Gastrocnemius medialis (tissue), 4 donors: ENCODE data around the gene PDZK1. TPM values are rescaled to one million over a fixed set of nuclear protein-coding genes. Genes with fewer than 3 reads are reported as not detected.

Source experiments
- ATAC-seq, 2 donors: fragments of 150-250 bp; one replicate each; pipeline ENCODE4 v1.9.1; 2016
- DNase-seq, 2 donors: peaks; one replicate each; pipeline ENCODE4 v3.0.0-alpha.2; 2019
- H3K27ac ChIP-seq, 4 donors: fragments of 200-600 bp; sonication (generic); 1 replicate in 1 of 4; 2 replicates in 3 of 4; pipeline ENCODE4 v1.5.1; 2016 to 2018; ENCODE audit warnings: mild to moderate bottlenecking in 2 of 4, moderate library complexity in 1 of 4
- H3K27me3 ChIP-seq, 3 donors: fragments of 200-600 bp; sonication (generic) in 2 of 3; 1 replicate in 1 of 3; 2 replicates in 2 of 3; pipeline versions ENCODE4 v1.5.1 to v1.6.0; 2016 to 2019; ENCODE audit warnings: mild to moderate bottlenecking in 1 of 3, moderate library complexity in 1 of 3
- H3K36me3 ChIP-seq, 2 donors: fragments of 200-600 bp; sonication (generic) in 1 of 2; one replicate each; pipeline ENCODE4 v1.5.1; 2017 to 2018
- H3K4me1 ChIP-seq, 2 donors: fragments of 200-600 bp; sonication (generic) in 1 of 2; one replicate each; pipeline ENCODE4 v1.5.1; 2016 to 2017; ENCODE audit warnings: mild to moderate bottlenecking in 2 of 2
- H3K4me3 ChIP-seq, 4 donors: fragments of 200-600 bp; sonication (generic) in 3 of 4; 1 replicate in 1 of 4; 2 replicates in 3 of 4; pipeline ENCODE4 v1.5.1; 2016 to 2019; ENCODE audit warnings: mild to moderate bottlenecking in 2 of 4
- H3K9me3 ChIP-seq, 3 donors: fragments of 200-600 bp; sonication (generic) in 2 of 3; 1 replicate in 1 of 3; 2 replicates in 2 of 3; pipeline ENCODE4 v1.5.1; 2016 to 2019
- CTCF ChIP-seq, 5 experiments: fragments of 450-650 bp in 3 of 5; fragments of 200-600 bp in 2 of 5; sonication (generic) in 2 of 5; IDR thresholded peaks in 4 of 5; conservative IDR thresholded peaks in 1 of 5; 1 replicate in 4 of 5; 2 replicates in 1 of 5; pipeline ENCODE4 v1.5.1; 2016 to 2019; ENCODE audit warnings: antibody characterized with exemption in 5 of 5, mild to moderate bottlenecking in 3 of 5, moderate library complexity in 3 of 5
- POLR2A ChIP-seq, 2 donors: fragments of 450-650 bp; IDR thresholded peaks; one replicate each; pipeline ENCODE4 v1.6.1; 2017; ENCODE audit warnings: antibody characterized with exemption in 2 of 2, mild to moderate bottlenecking in 2 of 2, moderate library complexity in 2 of 2
- in situ Hi-C, 4 donors: fragments of 200-750 bp; cut with MboI; loops; one replicate each; pipeline versions ENCODE4 v1.15.0 to v1.8.0; 2017; ENCODE audit warnings: low sequenced_read_pairs in 4 of 4
- intact Hi-C: fragments of 100-400 bp; cut with DNase I; formaldehyde crosslinking; loops from one replicate; pipeline ENCODE4 v1.15.1; 2023; ENCODE audit warnings: low total_unique reads
- total RNA-seq, 4 donors: library from RNA; depleted of rRNA; stranded (reverse); fragments of >200 nt; gene quantifications; one replicate each; pipeline versions ENCODE4 v1.1.0 to v1.2.3, GENCODE V29; 2016

The PDZK1 gene
- total RNA-seq, 4 donors from 2014 or later = 0.44 TPM; not detected in 3

GRCh38 chr1:145740269-145740668 lies 33.1 kb upstream of the PDZK1 start:
- Histone ChIP-seq H3K9me3 (no peaks in the 10 kb centered on the region), H3K27me3 (no peaks in the 10 kb centered on the region), H3K27ac (no peak overlapping the region), H3K36me3 (peaks cover 4 to 50% of the 10 kb centered on the region in 2 donors), H3K4me1 (no peaks in the 10 kb centered on the region), H3K4me3 (no peak overlapping the region)
- in situ Hi-C loops = no loop called here
- TF ChIP-seq POLR2A (IDR thresholded peaks at IDR 0.05) (no peak), CTCF (IDR thresholded peaks at IDR 0.05 in 4 of 5, conservative IDR thresholded peaks at IDR 0.05 in 1 of 5) (no peak)
- intact Hi-C loops = no loop called here
- no peak for DNase-seq
- peak in 1 of 2 donors; percentile 38 for ATAC-seq

- TF ChIP-seq CTCF (IDR thresholded peaks at IDR 0.05 in 4 of 5, conservative IDR thresholded peaks at IDR 0.05 in 1 of 5) (no peak), POLR2A (IDR thresholded peaks at IDR 0.05) (no peak)
- no peak for ATAC-seq
- in situ Hi-C loops = no loop called here
- Histone ChIP-seq H3K36me3 (peaks cover 0 to 10% of the 10 kb centered on the region in 2 donors), H3K27ac (no peak overlapping the region), H3K9me3 (no peaks in the 10 kb centered on the region), H3K4me3 (no peak overlapping the region), H3K4me1 (no peaks in the 10 kb centered on the region), H3K27me3 (no peaks in the 10 kb centered on the region)
- intact Hi-C loops = no loop called here
- no peak for DNase-seq
Observed at GRCh38 chr1:145736191-145736590, 29.0 kb upstream of the PDZK1 start.

- Histone ChIP-seq H3K9me3 (no peaks in the 10 kb centered on the region), H3K27me3 (no peaks in the 10 kb centered on the region), H3K27ac (no peak overlapping the region), H3K4me1 (no peaks in the 10 kb centered on the region), H3K4me3 (no peak overlapping the region), H3K36me3 (no peaks in the 10 kb centered on the region)
- DNase-seq = no peak
- in situ Hi-C loops (no loop called here), intact Hi-C loops (no loop called here)
- TF ChIP-seq POLR2A (IDR thresholded peaks at IDR 0.05) (no peak), CTCF (IDR thresholded peaks at IDR 0.05 in 4 of 5, conservative IDR thresholded peaks at IDR 0.05 in 1 of 5) (no peak)
- ATAC-seq = no peak
Observed at GRCh38 chr1:145730900-145731299, 23.7 kb upstream of the PDZK1 start.

- intact Hi-C loops (no loop called here), in situ Hi-C loops (no loop called here)
- H3K27me3 ChIP-seq = no peaks in the 10 kb centered on the region
- TF ChIP-seq CTCF (IDR thresholded peaks at IDR 0.05 in 4 of 5, conservative IDR thresholded peaks at IDR 0.05 in 1 of 5) = no peak
- TF ChIP-seq POLR2A (IDR thresholded peaks at IDR 0.05) = no peak
- no peak overlapping the region for H3K27ac ChIP-seq
- no peaks in the 10 kb centered on the region for H3K4me1 ChIP-seq
- no peaks in the 10 kb centered on the region for H3K9me3 ChIP-seq
- no peak for DNase-seq
- no peak for ATAC-seq
- H3K4me3 ChIP-seq = no peak overlapping the region
- no peaks in the 10 kb centered on the region for H3K36me3 ChIP-seq
Observed at GRCh38 chr1:145730467-145730866, 23.3 kb upstream of the PDZK1 start.
